H1 (cell line): ENCODE data around the gene RDH11. TPM values are rescaled to one million over a fixed set of nuclear protein-coding genes. Genes with fewer than 3 reads are reported as not detected.

Source experiments
- CTCF ChIA-PET: fragments of 300-600 bp; sonication (Branson Sonifier 250); formaldehyde crosslinking; loops from one replicate; lab custom pipeline; 2021; ENCODE audit not compliant: partially characterized antibody; lab: Charles Lee
- POLR2A ChIA-PET: fragments of 300-600 bp; sonication (Branson Sonifier 250); formaldehyde crosslinking; loops from one replicate; lab custom pipeline; 2021; ENCODE audit warnings: inconsistent platforms; ENCODE audit not compliant: partially characterized antibody; lab: Charles Lee
- DNase-seq, 2 experiments: peaks; one replicate each; pipeline versions ENCODE4 v3.0.0 to v3.0.0-alpha.2; 2010 to 2022; ENCODE audit warnings: low spot score in 2 of 2, low read depth in 1 of 2, mixed read lengths in 1 of 2
- FAIRE-seq: peaks from 2 replicates; lab custom pipeline; 2011; peaks lifted over from hg19 to GRCh38; lab: Jason Lieb, UNC
- H2AFZ ChIP-seq: 2 replicates; pipeline ENCODE4 v1.8.1; 2012; ENCODE audit warnings: low read length, inconsistent platforms
- H2AK5ac ChIP-seq: 2 replicates; pipeline ENCODE4 v1.6.1; 2013; ENCODE audit warnings: low read depth, low read length
- H2BK120ac ChIP-seq: replicated peaks from 2 replicates; pipeline ENCODE3; 2013; ENCODE audit warnings: low read depth, low read length, inconsistent platforms
- H2BK12ac ChIP-seq: 2 replicates; pipeline ENCODE4 v1.6.1; 2013; ENCODE audit warnings: low read depth, low read length
- H2BK15ac ChIP-seq: 2 replicates; pipeline ENCODE4 v1.6.1; 2013; ENCODE audit warnings: low read length
- H2BK20ac ChIP-seq: 2 replicates; pipeline ENCODE4 v1.6.1; 2013; ENCODE audit warnings: low read length
- H2BK5ac ChIP-seq: 2 replicates; pipeline ENCODE4 v1.6.1; 2013; ENCODE audit warnings: low read depth, low read length
- H3K14ac ChIP-seq: 2 replicates; pipeline ENCODE4 v1.6.1; 2013; ENCODE audit warnings: inconsistent platforms; ENCODE audit not compliant: insufficient read length
- H3K18ac ChIP-seq: 2 replicates; pipeline ENCODE4 v1.6.1; 2013; ENCODE audit warnings: low read length; ENCODE audit errors: extremely low read depth
- H3K23ac ChIP-seq: 2 replicates; pipeline ENCODE4 v1.6.1; 2013; ENCODE audit warnings: inconsistent platforms; ENCODE audit not compliant: insufficient read length
- H3K23me2 ChIP-seq: 2 replicates; pipeline ENCODE4 v1.6.1; 2013; ENCODE audit warnings: low read depth, low read length
- H3K27ac ChIP-seq: 2 replicates; pipeline ENCODE4 v1.6.1; 2011; ENCODE audit warnings: low read depth, low read length, inconsistent platforms
- H3K27me3 ChIP-seq, 4 experiments: replicated peaks in 1 of 4; 1 replicate in 1 of 4; 2 replicates in 3 of 4; pipeline versions ENCODE4 v1.6.1 to v1.8.1; 2011 to 2013; ENCODE audit warnings: low read length in 3 of 4, mild to moderate bottlenecking in 3 of 4, inconsistent platforms in 2 of 4, mixed read lengths in 2 of 4, moderate library complexity in 1 of 4; ENCODE audit not compliant: control insufficient read depth in 3 of 4, insufficient read depth in 3 of 4; ENCODE audit errors: extremely low read depth in 1 of 4
- H3K36me3 ChIP-seq, 4 experiments: 2 replicates each; pipeline versions ENCODE4 v1.6.1 to v1.8.1; 2011 to 2013; ENCODE audit warnings: mild to moderate bottlenecking in 4 of 4, low read length in 3 of 4, moderate library complexity in 2 of 4, control low read depth in 1 of 4, inconsistent platforms in 1 of 4; ENCODE audit not compliant: insufficient read depth in 4 of 4, control insufficient read depth in 2 of 4
- H3K4ac ChIP-seq: replicated peaks from 2 replicates; pipeline ENCODE3; 2013; ENCODE audit warnings: low read length, low read depth, mixed read lengths, inconsistent platforms; ENCODE audit not compliant: insufficient read length
- H3K4me1 ChIP-seq, 4 experiments: replicated peaks in 1 of 4; 1 replicate in 1 of 4; 2 replicates in 3 of 4; pipeline versions ENCODE4 v1.6.1 to v1.8.1; 2011 to 2013; ENCODE audit warnings: low read length in 3 of 4, inconsistent platforms in 2 of 4, mixed read lengths in 1 of 4; ENCODE audit not compliant: insufficient read depth in 4 of 4, control insufficient read depth in 3 of 4
- H3K4me2 ChIP-seq, 2 experiments: 2 replicates each; pipeline versions ENCODE4 v1.6.1 to v1.8.1; 2011 to 2013; ENCODE audit warnings: low read depth in 2 of 2, low read length in 2 of 2, control low read depth in 1 of 2, inconsistent platforms in 1 of 2, mild to moderate bottlenecking in 1 of 2; ENCODE audit not compliant: insufficient read depth in 1 of 2
- H3K4me3 ChIP-seq, 4 experiments: fragments of 200-600, 300-600 bp in 1 of 4; sonication (generic), shearing (Covaris generic), sonication (Bioruptor Twin) in 1 of 4; 2 replicates each; pipeline versions ENCODE4 v1.5.1 to v1.8.1; 2011 to 2016; ENCODE audit warnings: low read length in 4 of 4, low read depth in 3 of 4, control low read depth in 2 of 4, inconsistent platforms in 2 of 4, mild to moderate bottlenecking in 2 of 4, mixed read lengths in 1 of 4, moderate library complexity in 1 of 4; ENCODE audit not compliant: insufficient read depth in 2 of 4; ENCODE audit errors: extremely low read depth in 1 of 4
- H3K56ac ChIP-seq: replicated peaks from 2 replicates; pipeline ENCODE3; 2013; ENCODE audit warnings: low read depth, mild to moderate bottlenecking, mixed read lengths, low read length, inconsistent platforms; ENCODE audit not compliant: insufficient read length
- H3K79me1 ChIP-seq: 2 replicates; pipeline ENCODE4 v1.6.1; 2013; ENCODE audit warnings: low read depth, low read length, control low read depth
- H3K79me2 ChIP-seq, 2 experiments: 2 replicates each; pipeline versions ENCODE4 v1.6.1 to v1.8.1; 2012 to 2013; ENCODE audit warnings: low read length in 2 of 2, mild to moderate bottlenecking in 2 of 2, inconsistent platforms in 1 of 2; ENCODE audit not compliant: insufficient read depth in 2 of 2, control insufficient read depth in 1 of 2
- H3K9ac ChIP-seq, 4 experiments: replicated peaks in 1 of 4; 1 replicate in 1 of 4; 2 replicates in 3 of 4; pipeline versions ENCODE4 v1.6.1 to v1.8.1; 2011 to 2013; ENCODE audit warnings: low read depth in 3 of 4, low read length in 3 of 4, control low read depth in 2 of 4, mild to moderate bottlenecking in 2 of 4, moderate library complexity in 2 of 4, inconsistent platforms in 1 of 4; ENCODE audit errors: extremely low read depth in 1 of 4
- H3K9me3 ChIP-seq, 2 experiments: 2 replicates each; pipeline versions ENCODE4 v1.6.1 to v1.8.1; 2012 to 2013; ENCODE audit warnings: mild to moderate bottlenecking in 2 of 2, moderate library complexity in 2 of 2, control low read depth in 1 of 2, inconsistent platforms in 1 of 2, low read depth in 1 of 2, low read length in 1 of 2, mixed read lengths in 1 of 2; ENCODE audit not compliant: insufficient read depth in 2 of 2
- H4K20me1 ChIP-seq, 2 experiments: replicated peaks in 1 of 2; 2 replicates each; pipeline versions ENCODE3 to v1.8.1; 2011 to 2013; ENCODE audit warnings: inconsistent platforms in 2 of 2, low read length in 2 of 2, mild to moderate bottlenecking in 1 of 2; ENCODE audit not compliant: insufficient read depth in 2 of 2, control insufficient read depth in 1 of 2
- H4K5ac ChIP-seq: 2 replicates; pipeline ENCODE4 v1.6.1; 2013; ENCODE audit warnings: low read length, low read depth, mixed read lengths, inconsistent platforms; ENCODE audit not compliant: insufficient read length
- H4K8ac ChIP-seq: 2 replicates; pipeline ENCODE4 v1.8.0; 2013; ENCODE audit warnings: mild to moderate bottlenecking, moderate library complexity, low read length, inconsistent platforms; ENCODE audit not compliant: insufficient read depth; ENCODE audit errors: extremely low read depth
- H4K91ac ChIP-seq: replicated peaks from 2 replicates; pipeline ENCODE3; 2013; ENCODE audit warnings: low read length, mixed read lengths, inconsistent platforms; ENCODE audit not compliant: insufficient read length
- EGR1 ChIP-seq: IDR thresholded peaks from 2 replicates; pipeline ENCODE4 v1.6.1; 2011; ENCODE audit warnings: low read depth, low read length, borderline replicate concordance
- GABPA ChIP-seq: IDR thresholded peaks from 2 replicates; pipeline ENCODE4 v1.6.1; 2011; ENCODE audit warnings: mild to moderate bottlenecking, low read length, moderate library complexity, borderline replicate concordance; ENCODE audit not compliant: insufficient read depth
- HDAC2 ChIP-seq, 2 experiments: fragments of 300-600 bp in 1 of 2; sonication (generic) in 1 of 2; IDR thresholded peaks; 2 replicates each; pipeline ENCODE4 v1.6.1; 2011 to 2012; ENCODE audit warnings: low read depth in 2 of 2, low read length in 2 of 2, mild to moderate bottlenecking in 2 of 2, moderate library complexity in 2 of 2, borderline replicate concordance in 1 of 2, inconsistent platforms in 1 of 2
- KDM4A ChIP-seq: IDR thresholded peaks from one replicate; pipeline ENCODE4 v1.7.1; 2012; ENCODE audit warnings: low read depth, mild to moderate bottlenecking, moderate library complexity, low read length, inconsistent platforms; ENCODE audit not compliant: severe bottlenecking
- NANOG ChIP-seq: IDR thresholded peaks from 2 replicates; pipeline ENCODE4 v1.6.1; 2011; ENCODE audit warnings: low read length, low read depth, mild to moderate bottlenecking, inconsistent platforms; ENCODE audit not compliant: insufficient read depth, poor library complexity, severe bottlenecking
- RFX5 ChIP-seq: IDR thresholded peaks from 2 replicates; pipeline ENCODE4 v1.6.1; 2011; ENCODE audit warnings: low read depth, low read length, improper control_type of control experiment, borderline replicate concordance
- SAP30 ChIP-seq: fragments of 300-600 bp; sonication (generic); IDR thresholded peaks from 2 replicates; pipeline ENCODE4 v1.7.1; 2012; ENCODE audit warnings: low read length, moderate library complexity, mild to moderate bottlenecking, inconsistent platforms; ENCODE audit not compliant: insufficient read depth, insufficient replicate concordance
- SIRT6 ChIP-seq: IDR thresholded peaks from one replicate; pipeline ENCODE4 v1.7.1; 2012; ENCODE audit warnings: low read length, inconsistent platforms
- SP1 ChIP-seq: IDR thresholded peaks from 2 replicates; pipeline ENCODE4 v1.6.1; 2011; ENCODE audit warnings: low read depth, low read length
- SRF ChIP-seq: IDR thresholded peaks from 2 replicates; pipeline ENCODE4 v1.6.1; 2011; ENCODE audit warnings: mild to moderate bottlenecking, low read depth, low read length, moderate library complexity
- SUZ12 ChIP-seq: fragments of 200-600 bp; sonication (generic); IDR thresholded peaks from 2 replicates; pipeline ENCODE4 v1.6.1; 2012; ENCODE audit warnings: mild to moderate bottlenecking, inconsistent platforms, low read length, moderate library complexity, mixed read lengths
- TAF7 ChIP-seq: optimal IDR thresholded peaks from 2 replicates; pipeline ENCODE3; 2011; ENCODE audit warnings: low read depth, mild to moderate bottlenecking, inconsistent platforms, low read length, moderate library complexity, borderline replicate concordance
- TCF12 ChIP-seq: IDR thresholded peaks from 2 replicates; pipeline ENCODE4 v1.6.1; 2011; ENCODE audit warnings: low read depth, mild to moderate bottlenecking, low read length
- whole genome bisulfite sequencing, 2 experiments: shearing (Covaris generic) in 1 of 2; methylation state at CpG; one replicate each; pipeline versions ENCODE4 v1.1.6 to v1.1.7; 2013 to 2015; ENCODE audit warnings: low lambda C conversion rate in 2 of 2, mixed read lengths in 2 of 2, inconsistent platforms in 1 of 2, low coverage in 1 of 2, missing lambda C conversion rate in 1 of 2; ENCODE audit not compliant: insufficient replicate concordance in 2 of 2, insufficient coverage in 1 of 2, insufficient read length in 1 of 2; ENCODE audit errors: extremely low coverage in 1 of 2, missing lambda C conversion rate in 1 of 2; 5-methylcytosine and 5-hydroxymethylcytosine counted together
- polyA plus RNA-seq, 7 experiments: library from polyadenylated mRNA; depleted of rRNA in 3 of 7; stranded (reverse) in 5 of 7; unstranded in 2 of 7; fragments of >200 nt in 5 of 7; fragments of 200-250 nt in 2 of 7; gene quantifications; 1 replicate in 5 of 7; 2 replicates in 1 of 7; 4 replicates in 1 of 7; pipeline versions ENCODE4 v1.2.1 to v1.2.3, GENCODE V29; 2011 to 2013; ENCODE audit warnings: missing spikeins in 2 of 7, mixed read lengths in 2 of 7
- total RNA-seq: library from RNA; stranded (reverse); fragmentation: NEBNext Ultra II Directional; extraction: Animal tissue kit (Norgen Biotek cat#: 25700); gene quantifications from 2 replicates; pipeline ENCODE4 v1.2.1, GENCODE V29; 2021

The RDH11 gene
- total and polyA plus RNA-seq, 2 of the 8 experiments (the other 6 are each of a cell fraction or from before 2014, with no cell fraction given), result 104 to 117 TPM

DNA sequence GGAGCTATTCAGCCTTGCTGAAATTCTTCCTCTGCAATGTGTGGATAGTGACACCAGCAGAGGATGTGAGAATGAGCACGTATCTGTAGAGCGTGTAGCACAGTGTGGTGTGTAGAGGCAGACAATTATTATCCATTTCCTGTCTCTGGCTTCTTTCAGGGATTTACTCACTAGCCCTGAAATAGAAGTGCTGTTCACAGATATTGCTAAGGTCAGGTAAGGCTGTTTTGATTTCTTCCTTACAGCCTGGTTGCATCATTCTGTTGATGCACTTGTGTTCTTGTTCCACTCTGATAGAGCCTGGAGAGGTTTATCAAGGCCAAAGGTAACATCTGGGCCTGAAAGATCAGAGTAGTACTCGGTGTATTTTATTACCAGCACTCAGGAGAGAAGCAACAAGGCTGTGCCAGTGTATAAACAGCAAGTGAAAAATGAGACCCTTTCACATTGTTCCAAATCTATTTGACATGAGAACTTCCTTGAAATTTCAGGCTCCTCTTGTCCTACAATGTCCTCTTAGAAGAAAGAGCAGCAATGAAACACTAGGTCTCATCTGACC lies 59.1 kb downstream of the RDH11 start:
- Histone ChIP-seq H3K23ac (no peak overlapping the region), H2BK5ac (no peak overlapping the region), H3K36me3 (no peaks in the 10 kb centered on the region), H3K27ac (no peak overlapping the region), H2BK120ac (no peak overlapping the region), H3K4me2 (no peak overlapping the region), H3K23me2 (no peaks in the 10 kb centered on the region), H4K5ac (no peak overlapping the region), H4K91ac (no peak overlapping the region), H3K9ac (no peak overlapping the region), H3K4ac (no peak overlapping the region), H4K8ac (no peak overlapping the region), H3K9me3 (no peaks in the 10 kb centered on the region), H2AK5ac (no peak overlapping the region), H2BK15ac (no peak overlapping the region), H3K14ac (no peak overlapping the region), H4K20me1 (peaks cover 2 to 4% of the 10 kb centered on the region in 2 experiments), H3K18ac (no peak overlapping the region), H2BK12ac (no peak overlapping the region), H2BK20ac (no peak overlapping the region), H2AFZ (no peak overlapping the region), H3K79me1 (no peaks in the 10 kb centered on the region; the same call in 1 of the 2 replicates), H3K4me3 (no peak overlapping the region), H3K79me2 (no peaks in the 10 kb centered on the region), H3K4me1 (no peaks in the 10 kb centered on the region), H3K56ac (no peak overlapping the region), H3K27me3 (no peaks in the 10 kb centered on the region)
- DNase-seq (no peak), FAIRE-seq (no peak)
- 96% methylated on average over 3 of the region's 3 CpGs; no CpG with 5 or more reads in 1 of the 2 experiments for WGBS, 2 experiments
- CTCF ChIA-PET, result interaction anchor here (2.4 kb wide), 1 partner anchor 17 kb away, joined by 15 read pairs; the partner anchor contains the start of gene ARG2
- POLR2A ChIA-PET, result no interaction called here
- TF ChIP-seq SAP30 (no peak), TAF7 (no peak), NANOG (no peak), KDM4A (no peak), SUZ12 (no peak), HDAC2 (IDR thresholded peaks at IDR 0.05; ENCODE audit: borderline replicate concordance in 1 of 2, low read depth in 2 of 2, low read length in 2 of 2) (no peak), RFX5 (no peak), SIRT6 (no peak), SRF (no peak), GABPA (no peak), EGR1 (no peak), SP1 (no peak), TCF12 (no peak)
